Keratinocyte (primary cell): ENCODE data around the gene OGA. TPM values are rescaled to one million over a fixed set of nuclear protein-coding genes. Genes with fewer than 3 reads are reported as not detected.

Experiments used
- DNase-seq: peaks from one replicate; pipeline ENCODE4 v3.0.0-alpha.2; 2011; ENCODE audit warnings: low read depth, missing footprints, low spot score
- FAIRE-seq: peaks from 2 replicates; lab custom pipeline; 2011; peaks lifted over from hg19 to GRCh38; lab: Jason Lieb, UNC
- H2AFZ ChIP-seq: 2 replicates; pipeline ENCODE4 v1.6.0; 2012; ENCODE audit warnings: low read length, control low read depth, inconsistent platforms; ENCODE audit not compliant: control insufficient read depth
- H3K27ac ChIP-seq: 2 replicates; pipeline ENCODE4 v1.5.1; 2011; ENCODE audit warnings: low read length; ENCODE audit not compliant: control insufficient read depth, insufficient read depth
- H3K27me3 ChIP-seq: 3 replicates; pipeline ENCODE4 v1.6.0; 2011; ENCODE audit warnings: low read length; ENCODE audit not compliant: control insufficient read depth, insufficient read depth; ENCODE audit errors: extremely low read depth
- H3K36me3 ChIP-seq, 2 experiments: 2 replicates in 1 of 2; 3 replicates in 1 of 2; pipeline ENCODE4 v1.5.1; 2011; ENCODE audit warnings: low read length in 2 of 2, mild to moderate bottlenecking in 1 of 2; ENCODE audit not compliant: control insufficient read depth in 2 of 2, insufficient read depth in 2 of 2; ENCODE audit errors: extremely low read depth in 1 of 2
- H3K4me1 ChIP-seq: 3 replicates; pipeline ENCODE4 v1.5.1; 2011; ENCODE audit warnings: low read length; ENCODE audit not compliant: control insufficient read depth, insufficient read depth; ENCODE audit errors: extremely low read depth
- H3K4me2 ChIP-seq: 3 replicates; pipeline ENCODE4 v1.6.0; 2011; ENCODE audit warnings: low read depth, low read length; ENCODE audit not compliant: control insufficient read depth, insufficient read depth; ENCODE audit errors: extremely low read depth
- H3K4me3 ChIP-seq, 3 experiments: fragments of 200-600 bp in 1 of 3; sonication (generic) in 1 of 3; 2 replicates in 2 of 3; 3 replicates in 1 of 3; pipeline ENCODE4 v1.5.1; 2011 to 2016; ENCODE audit warnings: low read length in 3 of 3, mild to moderate bottlenecking in 3 of 3, control low read depth in 2 of 3, inconsistent platforms in 1 of 3, low read depth in 1 of 3, mixed read lengths in 1 of 3, mixed run types in 1 of 3, moderate library complexity in 1 of 3; ENCODE audit not compliant: control insufficient read depth in 2 of 3, insufficient read depth in 2 of 3; ENCODE audit errors: extremely low read depth in 1 of 3
- H3K79me2 ChIP-seq: 2 replicates; pipeline ENCODE4 v1.6.0; 2012; ENCODE audit warnings: low read length; ENCODE audit not compliant: control insufficient read depth, insufficient read depth
- H3K9ac ChIP-seq: 3 replicates; pipeline ENCODE4 v1.6.0; 2011; ENCODE audit warnings: low read length; ENCODE audit not compliant: control insufficient read depth, insufficient read depth; ENCODE audit errors: extremely low read depth
- H3K9me1 ChIP-seq: 3 replicates; pipeline ENCODE4 v1.6.0; 2011; ENCODE audit warnings: low read length; ENCODE audit not compliant: control insufficient read depth, insufficient read depth; ENCODE audit errors: extremely low read depth
- H3K9me3 ChIP-seq: 2 replicates; pipeline ENCODE4 v1.5.1; 2012; ENCODE audit warnings: low read depth, low read length; ENCODE audit not compliant: control insufficient read depth
- H4K20me1 ChIP-seq: 3 replicates; pipeline ENCODE4 v1.6.0; 2011; ENCODE audit warnings: low read length; ENCODE audit not compliant: control insufficient read depth, insufficient read depth; ENCODE audit errors: extremely low read depth
- EZH2 ChIP-seq: IDR thresholded peaks from one replicate; pipeline ENCODE4 v1.6.1; 2012; ENCODE audit warnings: inconsistent platforms, mild to moderate bottlenecking, low read length, moderate library complexity
- dilution Hi-C: fragments of 300-500 bp; cut with MboI; formaldehyde crosslinking; loops from one replicate; pipeline ENCODE4 v1.7.0; 2020; ENCODE audit warnings: low sequenced_read_pairs; ENCODE audit not compliant: extremely low pct_ligation_motif_present
- polyA minus RNA-seq, 3 experiments: library from RNA; depleted of rRNA, polyadenylated mRNA; stranded (reverse); fragments of >200 nt; gene quantifications; 1 replicate in 1 of 3; 2 replicates in 1 of 3; 3 replicates in 1 of 3; pipeline ENCODE4 v1.2.3, GENCODE V29; 2011
- polyA plus RNA-seq, 5 experiments: library from polyadenylated mRNA; depleted of rRNA in 3 of 5; stranded (reverse) in 3 of 5; stranded (forward) in 1 of 5; unstranded in 1 of 5; fragments of >200 nt; gene quantifications; 1 replicate in 1 of 5; 2 replicates in 3 of 5; 3 replicates in 1 of 5; pipeline versions ENCODE4 v1.2.1 to v1.2.3, GENCODE V29; 2011 to 2012; ENCODE audit warnings: missing spikeins in 2 of 5, low read depth in 1 of 5, low replicate concordance in 1 of 5
- TF ChIP-seq, protein P1 (sequence below), 3 experiments: IDR thresholded peaks in 1 of 3; conservative IDR thresholded peaks in 1 of 3; optimal IDR thresholded peaks in 1 of 3; 2 replicates in 2 of 3; 3 replicates in 1 of 3; pipeline versions ENCODE3 to v1.5.1; 2011; ENCODE audit warnings: low read length in 3 of 3, mild to moderate bottlenecking in 3 of 3, moderate library complexity in 2 of 3, control low read depth in 1 of 3, inconsistent platforms in 1 of 3; ENCODE audit not compliant: insufficient read depth in 2 of 3; ENCODE audit errors: extremely low read depth in 1 of 3

Gene OGA
- 47.0 to 104 TPM (median 67.2 TPM) in 3 replicates for polyA plus RNA-seq
- polyA plus RNA-seq (2011; ENCODE audit: low read depth), result 140 TPM
- polyA plus RNA-seq (2011; cell fraction: cytosol; rRNA removed), result 24.2 and 48.7 TPM in 2 replicates
- polyA plus RNA-seq (2011; cell fraction: nucleus; rRNA removed), result 172 and 208 TPM in 2 replicates
- 60.5 and 103 TPM in 2 replicates for polyA plus RNA-seq (2012; ENCODE audit: low replicate concordance)
- polyA minus RNA-seq, result 41.9 to 134 TPM (median 45.3 TPM) in 3 replicates
- 31.8 TPM for polyA minus RNA-seq (2011; cell fraction: cytosol; rRNA and poly(A)+ RNA removed)
- 83.5 and 158 TPM in 2 replicates for polyA minus RNA-seq (2011; cell fraction: nucleus; rRNA and poly(A)+ RNA removed)

DNA sequence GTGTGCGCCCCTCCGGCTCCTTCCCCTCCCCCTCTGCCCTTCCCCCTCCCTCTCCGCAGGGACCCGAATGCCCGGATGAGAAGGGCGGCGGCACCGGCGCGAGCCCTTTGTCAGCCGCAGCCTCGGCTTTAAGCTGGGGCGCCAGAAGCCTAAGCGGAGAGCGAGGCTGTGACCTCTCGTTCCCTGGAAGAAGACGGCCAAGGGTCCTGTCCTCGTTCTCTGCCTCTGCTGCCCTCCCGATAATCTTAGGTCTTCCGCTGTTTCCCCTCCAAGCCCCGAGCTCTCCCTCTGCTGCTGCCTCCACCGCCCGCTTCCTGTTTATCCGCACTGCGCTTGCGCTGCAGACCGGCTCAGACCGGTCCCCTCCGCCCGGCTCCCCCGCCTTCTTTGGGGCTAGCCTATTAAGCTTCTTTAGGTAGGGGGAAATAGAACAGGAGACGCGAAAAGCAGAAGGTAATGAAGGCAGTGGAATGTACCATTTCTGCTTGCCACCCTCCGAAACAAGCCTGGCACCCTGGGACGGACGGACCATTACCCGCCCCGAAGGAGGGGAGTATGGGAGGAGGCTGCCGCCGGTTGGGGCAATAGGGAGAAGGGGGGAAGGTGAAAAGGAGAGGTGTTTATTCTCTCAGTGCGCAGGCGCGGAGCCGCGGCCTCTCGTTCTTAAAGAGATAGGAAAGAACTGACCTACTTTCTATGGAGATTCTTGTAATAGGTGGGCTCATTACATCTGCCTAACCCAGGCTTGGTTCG is at the start of gene OGA:
OGA (minus strand) TSS at position 326 of the 753 bp plus-strand sequence. CDS start 422 bp downstream, outside the sequence.
- peak within 1 kb of the TSS; percentile 83 to 92 (median 90) for H3K4me3 ChIP-seq
- peaks cover 22% of the 10 kb centered on the region for H3K4me1 ChIP-seq
- no peaks in the 10 kb centered on the region for H3K9me3 ChIP-seq
- dilution Hi-C loops, result no loop called here
- peaks cover 2% of the 10 kb centered on the region for H3K9me1 ChIP-seq
- peak within 1 kb of the TSS; percentile 97 for H3K9ac ChIP-seq
- TF ChIP-seq EZH2, result no peak
- TF ChIP-seq, protein P1, sequence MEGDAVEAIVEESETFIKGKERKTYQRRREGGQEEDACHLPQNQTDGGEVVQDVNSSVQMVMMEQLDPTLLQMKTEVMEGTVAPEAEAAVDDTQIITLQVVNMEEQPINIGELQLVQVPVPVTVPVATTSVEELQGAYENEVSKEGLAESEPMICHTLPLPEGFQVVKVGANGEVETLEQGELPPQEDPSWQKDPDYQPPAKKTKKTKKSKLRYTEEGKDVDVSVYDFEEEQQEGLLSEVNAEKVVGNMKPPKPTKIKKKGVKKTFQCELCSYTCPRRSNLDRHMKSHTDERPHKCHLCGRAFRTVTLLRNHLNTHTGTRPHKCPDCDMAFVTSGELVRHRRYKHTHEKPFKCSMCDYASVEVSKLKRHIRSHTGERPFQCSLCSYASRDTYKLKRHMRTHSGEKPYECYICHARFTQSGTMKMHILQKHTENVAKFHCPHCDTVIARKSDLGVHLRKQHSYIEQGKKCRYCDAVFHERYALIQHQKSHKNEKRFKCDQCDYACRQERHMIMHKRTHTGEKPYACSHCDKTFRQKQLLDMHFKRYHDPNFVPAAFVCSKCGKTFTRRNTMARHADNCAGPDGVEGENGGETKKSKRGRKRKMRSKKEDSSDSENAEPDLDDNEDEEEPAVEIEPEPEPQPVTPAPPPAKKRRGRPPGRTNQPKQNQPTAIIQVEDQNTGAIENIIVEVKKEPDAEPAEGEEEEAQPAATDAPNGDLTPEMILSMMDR (optimal IDR thresholded peaks at IDR 0.05 in 1 of 3, IDR thresholded peaks at IDR 0.05 in 1 of 3, conservative IDR thresholded peaks at IDR 0.05 in 1 of 3; ENCODE audit: extremely low read depth in 1 of 3, insufficient read depth in 2 of 3, low read length in 3 of 3), result no peak
- peaks cover 24% of the 10 kb centered on the region for H4K20me1 ChIP-seq
- H3K36me3 ChIP-seq, result peaks cover 0 to 2% of the 10 kb centered on the region in 2 experiments
- FAIRE-seq (peak; percentile 91), DNase-seq (peak; percentile 98)
- peaks cover 49% of the 10 kb centered on the region for H3K79me2 ChIP-seq
- peak within 1 kb of the TSS; percentile 97 for H3K27ac ChIP-seq
- peak within 1 kb of the TSS; percentile 97 for H3K4me2 ChIP-seq
- no peaks in the 10 kb centered on the region for H3K27me3 ChIP-seq
- H2AFZ ChIP-seq, result peak within 1 kb of the TSS; percentile 85

DNA sequence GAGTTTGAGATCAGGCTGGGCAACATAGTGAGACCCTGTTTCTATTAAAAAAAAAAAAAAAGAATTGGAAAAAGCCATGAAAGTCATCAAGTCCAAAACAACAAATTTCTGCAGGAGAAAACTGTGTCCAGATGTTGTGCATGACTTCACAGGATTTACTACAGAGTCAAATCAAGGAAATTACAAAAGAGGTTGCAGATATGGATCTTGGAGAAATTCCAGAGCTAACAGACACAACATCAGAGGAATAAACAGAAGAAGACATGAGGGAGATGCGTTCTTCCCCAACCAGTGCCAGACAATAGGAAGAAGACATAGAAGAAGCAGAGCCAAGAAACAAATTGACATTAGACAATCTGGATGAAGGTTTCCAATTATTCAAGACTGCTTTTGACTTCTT is 49.7 kb upstream of the OGA start:
- FAIRE-seq, result no peak
- dilution Hi-C loops, result no loop called here
- no peaks in the 10 kb centered on the region for H4K20me1 ChIP-seq
- H3K4me2 ChIP-seq, result no peak overlapping the region
- no peaks in the 10 kb centered on the region for H3K27me3 ChIP-seq
- H3K4me3 ChIP-seq, result no peak overlapping the region
- no peak overlapping the region for H3K9ac ChIP-seq
- H2AFZ ChIP-seq, result no peak overlapping the region
- no peaks in the 10 kb centered on the region for H3K36me3 ChIP-seq
- no peaks in the 10 kb centered on the region for H3K9me3 ChIP-seq
- no peaks in the 10 kb centered on the region for H3K9me1 ChIP-seq
- H3K4me1 ChIP-seq, result no peaks in the 10 kb centered on the region
- no peaks in the 10 kb centered on the region for H3K79me2 ChIP-seq
- TF ChIP-seq EZH2, result no peak
- TF ChIP-seq, protein P1 (optimal IDR thresholded peaks at IDR 0.05 in 1 of 3, IDR thresholded peaks at IDR 0.05 in 1 of 3, conservative IDR thresholded peaks at IDR 0.05 in 1 of 3; ENCODE audit: extremely low read depth in 1 of 3, insufficient read depth in 2 of 3, low read length in 3 of 3), result no peak
- no peak overlapping the region for H3K27ac ChIP-seq
- DNase-seq, result no peak
